Neuron (in vitro differentiated cells): ENCODE measurements around the gene GPR26.
"Not testable (repeated sequence)": the region's sequence is repeated elsewhere in the genome, so short reads cannot be mapped to it uniquely, and the experiment has no call there.

Source experiments
- H2AFZ ChIP-seq: one replicate; pipeline ENCODE4 v1.6.1; 2013; ENCODE audit warnings: low read depth, mild to moderate bottlenecking, inconsistent platforms, low read length, moderate library complexity
- H3K27me3 ChIP-seq: one replicate; pipeline ENCODE4 v1.6.1; 2013; ENCODE audit warnings: low read length; ENCODE audit not compliant: insufficient read depth
- H3K36me3 ChIP-seq: one replicate; pipeline ENCODE4 v1.6.1; 2013; ENCODE audit warnings: low read length; ENCODE audit not compliant: insufficient read depth
- H3K4me1 ChIP-seq: one replicate; pipeline ENCODE4 v1.6.1; 2013; ENCODE audit warnings: low read length; ENCODE audit not compliant: insufficient read depth
- H3K4me3 ChIP-seq: 2 replicates; pipeline ENCODE4 v1.5.1; 2013; ENCODE audit warnings: mild to moderate bottlenecking, low read length, moderate library complexity
- H3K9me3 ChIP-seq: one replicate; pipeline ENCODE4 v1.6.1; 2013; ENCODE audit warnings: low read length

Gene GPR26

DNA sequence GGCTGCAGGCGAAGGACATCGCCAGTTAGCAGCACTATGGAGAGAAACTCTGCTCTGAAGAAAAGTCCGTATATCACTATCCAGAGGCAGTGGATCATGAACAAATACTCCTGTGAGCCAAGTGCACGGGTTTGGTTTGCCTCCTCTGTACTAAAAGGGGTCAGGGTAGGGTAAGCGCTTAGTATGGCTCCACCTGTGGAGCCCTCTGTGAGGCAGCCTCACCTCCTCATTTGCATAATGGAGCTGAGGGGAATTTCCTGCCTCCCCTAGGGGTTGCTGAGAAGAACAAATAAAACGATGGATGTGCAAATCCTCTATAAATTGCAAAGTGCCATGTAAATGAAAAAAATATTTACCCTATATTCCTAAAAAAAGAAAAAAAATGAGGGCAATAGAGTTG, 63.4 kb downstream of the GPR26 start:
- Histone ChIP-seq H2AFZ (no peak overlapping the region), H3K36me3 (no peaks in the 10 kb centered on the region), H3K27me3 (no peaks in the 10 kb centered on the region), H3K4me3 (no peak overlapping the region), H3K4me1 (no peaks in the 10 kb centered on the region), H3K9me3 (no peaks in the 10 kb centered on the region)

DNA sequence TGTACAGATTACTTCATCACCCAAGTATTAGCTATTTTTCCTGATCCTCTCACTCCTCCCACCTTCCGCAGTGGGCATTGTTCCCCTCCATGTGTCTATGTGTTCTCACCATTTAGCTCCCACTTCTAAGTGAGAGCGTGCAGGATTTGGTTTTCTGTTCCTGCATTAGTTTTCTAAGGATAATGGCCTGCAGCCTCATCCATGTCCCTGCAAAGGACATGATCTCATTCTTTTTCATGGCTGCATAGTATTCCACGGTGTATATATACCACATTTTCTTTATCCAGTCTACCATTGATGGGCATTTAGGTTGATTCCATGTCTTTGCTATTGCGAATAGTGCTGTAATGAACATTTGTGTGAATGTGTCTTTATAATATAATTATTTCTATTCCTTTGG, 70.8 kb downstream of the GPR26 start:
- not testable (repeated sequence) for H3K4me3 ChIP-seq, H3K36me3 ChIP-seq, H3K27me3 ChIP-seq, H2AFZ ChIP-seq, H3K4me1 ChIP-seq, H3K9me3 ChIP-seq

DNA sequence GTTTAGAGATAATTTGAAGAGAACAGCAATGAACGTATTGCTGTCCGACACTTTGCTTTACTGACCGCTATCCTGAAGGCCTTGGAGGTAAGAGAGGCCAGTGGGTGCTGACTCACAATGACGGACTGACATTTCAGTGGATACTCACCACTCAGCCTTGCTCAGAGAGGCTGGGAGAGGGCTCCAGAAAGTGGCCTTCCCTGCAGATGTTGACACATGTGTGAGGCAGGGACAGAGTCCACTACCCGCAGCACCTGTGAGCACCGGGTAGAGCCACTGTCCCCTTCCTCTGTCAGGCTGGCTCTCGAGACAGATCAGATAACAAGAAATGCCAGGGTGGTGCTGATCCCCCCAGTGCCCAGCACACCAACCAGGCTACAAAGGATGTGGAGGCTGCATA, 75.0 kb downstream of the GPR26 start:
- Histone ChIP-seq H3K4me3 (no peak overlapping the region), H3K36me3 (no peaks in the 10 kb centered on the region), H3K27me3 (peaks cover 2% of the 10 kb centered on the region), H2AFZ (no peak overlapping the region), H3K4me1 (no peaks in the 10 kb centered on the region), H3K9me3 (no peaks in the 10 kb centered on the region)

GRCh38 chr10:123741711-123742110, 75.6 kb downstream of the GPR26 start:
- Histone ChIP-seq H3K9me3 (no peaks in the 10 kb centered on the region), H3K4me3 (no peak overlapping the region), H3K36me3 (no peaks in the 10 kb centered on the region), H2AFZ (no peak overlapping the region), H3K4me1 (no peaks in the 10 kb centered on the region), H3K27me3 (peaks cover 2% of the 10 kb centered on the region)

DNA sequence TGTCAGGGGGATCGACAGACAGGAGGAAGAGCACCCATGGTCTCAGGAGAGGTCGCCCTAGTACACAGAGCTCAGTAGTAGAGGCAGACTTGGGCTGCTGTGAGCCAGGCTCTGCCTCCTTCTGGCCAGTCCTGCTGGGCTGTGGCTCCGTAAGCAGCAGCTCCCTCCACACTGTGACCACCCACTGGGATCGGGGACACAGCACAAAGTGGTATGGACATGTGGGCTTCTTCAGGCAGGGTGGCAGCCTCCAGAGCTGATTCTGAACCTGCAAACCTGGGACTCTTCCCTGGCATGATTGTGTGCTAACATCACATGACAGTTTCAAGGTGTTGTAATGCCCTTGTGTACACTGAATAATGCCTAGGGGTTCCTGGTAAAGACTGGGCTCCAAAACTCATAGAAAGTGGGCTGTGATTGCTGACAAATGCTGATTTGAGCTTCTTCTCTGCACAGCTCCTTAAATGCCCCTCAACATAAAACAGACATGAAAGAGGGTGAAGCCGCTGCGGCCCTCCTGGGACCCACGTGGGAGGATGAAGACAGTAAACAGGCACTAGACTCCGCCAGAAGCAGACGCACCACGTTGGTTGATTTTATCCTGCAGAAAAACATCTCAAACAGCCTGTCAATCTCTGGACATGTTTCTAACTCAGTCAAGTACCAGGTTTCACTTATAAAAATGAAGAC, 76.7 kb downstream of the GPR26 start:
- H3K27me3 ChIP-seq, result peaks cover 2% of the 10 kb centered on the region
- H3K9me3 ChIP-seq, result no peaks in the 10 kb centered on the region
- H3K36me3 ChIP-seq, result no peaks in the 10 kb centered on the region
- H3K4me3 ChIP-seq, result no peak overlapping the region
- no peaks in the 10 kb centered on the region for H3K4me1 ChIP-seq
- H2AFZ ChIP-seq, result no peak overlapping the region

DNA sequence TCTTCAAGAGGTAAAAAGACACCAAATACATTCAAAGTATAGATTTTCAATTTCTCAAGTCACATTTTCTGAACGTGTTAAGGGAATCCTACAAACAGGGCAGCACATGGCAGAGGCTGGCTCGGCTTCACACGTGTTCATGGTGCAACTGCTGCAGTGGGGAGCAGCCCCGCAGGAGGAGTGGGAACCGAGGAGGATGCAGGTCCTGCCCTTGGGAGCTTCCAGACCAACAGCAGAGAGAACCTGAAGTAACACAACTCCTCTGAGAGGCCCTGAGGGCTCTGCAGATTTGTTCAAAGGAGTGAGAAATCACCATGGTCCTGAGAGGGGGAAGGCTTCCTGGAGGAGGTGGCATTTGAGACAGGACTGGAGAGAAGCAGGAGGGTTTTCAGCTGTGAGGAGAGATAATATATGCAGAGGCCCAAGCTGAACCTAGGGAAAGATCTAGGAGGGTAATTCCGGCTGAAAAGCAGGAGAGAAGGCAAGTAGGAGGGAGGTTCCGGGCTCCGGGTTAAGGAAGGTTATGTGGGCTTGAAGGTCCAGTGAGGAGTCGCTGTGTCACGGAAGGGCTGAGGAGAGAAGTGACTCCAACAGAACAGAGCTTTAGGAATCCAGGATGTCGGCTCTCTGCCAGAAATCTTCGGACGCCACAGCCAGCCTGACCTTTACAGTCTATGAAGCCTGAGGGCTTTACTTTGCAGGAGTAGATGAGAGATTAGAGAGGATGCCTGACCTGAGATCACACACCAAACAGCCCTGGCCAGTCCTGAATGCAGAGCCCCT, 77.5 kb downstream of the GPR26 start:
- H2AFZ ChIP-seq, result no peak overlapping the region
- no peaks in the 10 kb centered on the region for H3K9me3 ChIP-seq
- no peaks in the 10 kb centered on the region for H3K4me1 ChIP-seq
- H3K4me3 ChIP-seq, result no peak overlapping the region
- H3K36me3 ChIP-seq, result no peaks in the 10 kb centered on the region
- H3K27me3 ChIP-seq, result peaks cover 2% of the 10 kb centered on the region

DNA sequence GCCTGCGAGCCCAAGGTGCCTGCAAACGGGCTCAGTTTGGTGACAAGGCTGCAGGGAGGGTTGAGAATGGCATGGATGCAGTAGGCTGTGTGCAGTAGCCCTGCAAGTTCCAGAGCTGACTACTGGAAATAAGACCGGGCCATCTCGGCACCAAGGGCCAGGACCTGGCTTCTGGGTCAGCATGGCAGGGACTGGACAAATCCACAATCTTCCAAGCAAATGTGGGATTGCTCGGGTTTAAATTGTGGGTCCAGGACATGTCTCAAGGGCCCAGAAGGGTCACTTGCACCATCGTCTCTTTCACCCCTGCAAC, 78.0 kb downstream of the GPR26 start:
- H3K36me3 ChIP-seq, result no peaks in the 10 kb centered on the region
- no peaks in the 10 kb centered on the region for H3K9me3 ChIP-seq
- H3K27me3 ChIP-seq, result peaks cover 2% of the 10 kb centered on the region
- no peak overlapping the region for H3K4me3 ChIP-seq
- no peaks in the 10 kb centered on the region for H3K4me1 ChIP-seq
- no peak overlapping the region for H2AFZ ChIP-seq
